GM13977 (cell line): ENCODE measurements around the gene MED16.

Experiments used
- DNase-seq: peaks from one replicate; pipeline ENCODE4 v3.0.0; 2012; ENCODE audit warnings: low spot score
- CTCF ChIP-seq: IDR thresholded peaks from 2 replicates; pipeline ENCODE4 v1.5.1; 2012; ENCODE audit warnings: mild to moderate bottlenecking, control low read depth; ENCODE audit not compliant: insufficient read depth; ENCODE audit errors: extremely low read depth, missing control alignments
- in situ Hi-C: fragments of 300-500 bp; cut with MboI; formaldehyde crosslinking; loops from one replicate; pipeline ENCODE4 v1.12.0; 2022; ENCODE audit warnings: low sequenced_read_pairs, low pct_unique_long_range_greater_than_20kb, mixed read lengths, inconsistent platforms; ENCODE audit not compliant: unreplicated experiment

Gene MED16

GRCh38 chr19:870314-870713 is 22.7 kb downstream of the MED16 start:
- in situ Hi-C loops: no loop called here
- no peak for DNase-seq
- TF ChIP-seq CTCF: no peak

- DNase-seq: no peak
- no peak for TF ChIP-seq CTCF
- in situ Hi-C loops: loop anchor here (10.0 kb wide), 1 partner anchor 55 kb away; the partner anchor contains the start of gene ARID3A
Measured at GRCh38 chr19:869245-870177, 23.5 kb downstream of the MED16 start.

- TF ChIP-seq CTCF: no peak
- DNase-seq: no peak
- in situ Hi-C loops: loop anchor here (10.0 kb wide), 1 partner anchor 56 kb away; the partner anchor contains the start of gene ARID3A
Measured at GRCh38 chr19:868458-869244, 24.3 kb downstream of the MED16 start.

- in situ Hi-C loops: loop anchor here (10.0 kb wide), 1 partner anchor 57 kb away; the partner anchor contains the start of gene ARID3A
- no peak for TF ChIP-seq CTCF
- DNase-seq: no peak
Measured at GRCh38 chr19:867855-868457, 25.0 kb downstream of the MED16 start.

GRCh38 chr19:867301-867793 is 25.6 kb downstream of the MED16 start:
- TF ChIP-seq CTCF: no peak
- in situ Hi-C loops: loop anchor here (10.0 kb wide), 1 partner anchor 57 kb away; the partner anchor contains the start of gene ARID3A
- DNase-seq: no peak
